PC-9 (cell line): ENCODE measurements around the gene FAF1.

Experiments used
- CTCF ChIP-seq: fragments of 200-600 bp; sonication (generic); conservative IDR thresholded peaks from 2 replicates; pipeline ENCODE4 v1.6.1; 2017; ENCODE audit warnings: mixed run types, antibody characterized with exemption, mild to moderate bottlenecking, moderate library complexity
- EZH2 ChIP-seq: fragments of 200-600 bp; sonication (generic); IDR thresholded peaks from 2 replicates; pipeline ENCODE4 v1.8.0; 2017; ENCODE audit warnings: antibody characterized with exemption, low read depth

GRCh38 chr1:50833216-50833615 is 126.9 kb downstream of the FAF1 start:
- no peak for TF ChIP-seq CTCF
- TF ChIP-seq EZH2, result no peak
